PC-9 (cell line): ENCODE data around the gene POP5. TPM values are rescaled to one million over a fixed set of nuclear protein-coding genes. Genes with fewer than 3 reads are reported as not detected.
A peak's percentile ranks its signal among the peaks of the same experiment; 100 is the strongest.

Experiments used
- BruUV-seq: library from RNA; stranded (reverse); fragments of 400-500 nt; replicated peaks from 2 replicates; lab custom pipeline; 2021; lab: Mats Ljungman, UMichigan
- CTCF ChIA-PET: fragments of 300-600 bp; sonication (Branson Sonifier 250); formaldehyde crosslinking; loops from one replicate; lab custom pipeline; 2022; ENCODE audit warnings: antibody characterized with exemption; lab: Charles Lee
- POLR2A ChIA-PET: fragments of 300-600 bp; sonication (Branson Sonifier 250); formaldehyde crosslinking; loops from one replicate; lab custom pipeline; 2022; ENCODE audit warnings: antibody characterized with exemption; ENCODE audit not compliant: unreplicated experiment; lab: Charles Lee
- DNase-seq, 2 experiments: peaks; one replicate each; pipeline versions ENCODE4 v3.0.0 to v3.0.0-alpha.2; 2015 to 2022; ENCODE audit warnings: mixed read lengths in 1 of 2
- H2AFZ ChIP-seq: fragments of 200-600 bp; sonication (generic); 2 replicates; pipeline ENCODE4 v1.8.1; 2017; ENCODE audit warnings: antibody characterized with exemption
- H3F3A ChIP-seq: fragments of 200-600 bp; sonication (generic); 2 replicates; pipeline ENCODE4 v1.8.1; 2017; ENCODE audit warnings: antibody characterized with exemption, mild to moderate bottlenecking, low read depth; ENCODE audit not compliant: insufficient read depth
- H3K27ac ChIP-seq: fragments of 200-600 bp; sonication (generic); 2 replicates; pipeline ENCODE4 v1.6.1; 2016; ENCODE audit warnings: mixed run types
- H3K27me3 ChIP-seq: fragments of 200-600 bp; sonication (generic); 2 replicates; pipeline ENCODE4 v1.6.1; 2016; ENCODE audit warnings: low read depth, mixed run types; ENCODE audit not compliant: insufficient read depth
- H3K36me3 ChIP-seq: fragments of 200-600 bp; sonication (generic); 2 replicates; pipeline ENCODE4 v1.6.1; 2016; ENCODE audit warnings: low read depth, mixed run types
- H3K4me1 ChIP-seq: fragments of 200-600 bp; sonication (generic); replicated peaks from 2 replicates; pipeline ENCODE4 v1.6.1; 2016; ENCODE audit warnings: mixed run types; ENCODE audit not compliant: insufficient read depth
- H3K4me2 ChIP-seq: fragments of 200-600 bp; sonication (generic); 2 replicates; pipeline ENCODE4 v1.6.1; 2017; ENCODE audit warnings: mixed run types
- H3K4me3 ChIP-seq: fragments of 200-600 bp; sonication (generic); 2 replicates; pipeline ENCODE4 v1.6.1; 2016; ENCODE audit warnings: mixed run types
- H3K79me2 ChIP-seq: fragments of 200-600 bp; sonication (generic); 2 replicates; pipeline ENCODE4 v1.6.1; 2017; ENCODE audit warnings: low read depth, mixed run types
- H3K9me2 ChIP-seq: fragments of 200-600 bp; sonication (generic); 2 replicates; pipeline ENCODE4 v1.8.1; 2017; ENCODE audit warnings: mild to moderate bottlenecking; ENCODE audit not compliant: insufficient read depth
- H3K9me3 ChIP-seq: fragments of 200-600 bp; sonication (generic); 2 replicates; pipeline ENCODE4 v1.8.1; 2016; ENCODE audit warnings: low read depth; ENCODE audit not compliant: insufficient read depth
- H4K20me1 ChIP-seq: fragments of 200-600 bp; sonication (generic); 2 replicates; pipeline ENCODE4 v1.8.1; 2017; ENCODE audit not compliant: insufficient read depth
- CTCF ChIP-seq: fragments of 200-600 bp; sonication (generic); conservative IDR thresholded peaks from 2 replicates; pipeline ENCODE4 v1.6.1; 2017; ENCODE audit warnings: mixed run types, antibody characterized with exemption, mild to moderate bottlenecking, moderate library complexity
- EZH2 ChIP-seq: fragments of 200-600 bp; sonication (generic); IDR thresholded peaks from 2 replicates; pipeline ENCODE4 v1.8.0; 2017; ENCODE audit warnings: antibody characterized with exemption, low read depth
- intact Hi-C: fragments of 100-400 bp; cut with micrococcal nuclease; formaldehyde crosslinking; loops from one replicate; pipeline ENCODE4 v1.10.0; 2022; ENCODE audit not compliant: unreplicated experiment
- total RNA-seq: library from RNA; stranded (reverse); gene quantifications from 2 replicates; pipeline ENCODE4 v1.2.3, GENCODE V29; 2021

Gene POP5
- total RNA-seq, 1 experiment from 2014 or later = 26.5 TPM

DNA sequence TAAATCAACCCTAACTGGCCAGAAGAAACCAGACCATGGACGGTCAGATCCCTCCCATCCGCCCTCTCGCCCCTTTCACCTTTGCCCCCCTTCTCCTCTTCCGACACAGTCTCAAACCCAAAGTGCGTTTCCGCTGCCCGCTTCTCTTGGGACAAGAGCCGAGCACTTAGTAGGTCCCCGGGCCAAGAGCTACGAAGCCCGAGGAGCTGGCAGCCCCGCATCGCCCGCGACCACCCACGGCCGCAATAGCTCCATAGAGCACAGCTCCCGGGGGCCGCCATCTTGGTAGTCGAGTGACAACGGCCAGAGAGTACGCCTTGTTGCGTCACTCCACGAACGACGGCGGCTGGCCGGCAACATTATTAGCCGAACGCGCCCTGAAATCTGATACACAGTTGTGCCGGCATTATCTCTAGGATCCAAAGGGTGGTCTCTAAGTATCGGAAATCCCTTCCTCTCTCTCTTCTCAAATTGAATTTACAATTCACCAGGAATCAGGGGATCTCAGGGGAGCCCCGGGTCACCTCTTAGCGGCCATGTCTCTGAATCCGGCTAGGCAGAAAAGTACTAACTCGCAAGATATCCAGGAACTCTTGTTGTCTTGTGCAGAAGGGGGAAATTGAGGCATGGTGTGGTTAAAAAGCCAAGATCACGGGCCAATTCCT lies 52.2 kb downstream of the POP5 start, which contains the start of gene COQ5:
Gene COQ5 (minus strand): TSS at position 298 of the 665 bp plus-strand sequence. CDS start 17 bp downstream, at position 281.
- CTCF ChIA-PET = interaction anchor here (0.7 kb wide), 2 partner anchors 37 to 74 kb away, joined by 3 to 7 read pairs; no protein-coding TSS in a partner anchor
- peaks cover 5% of the 10 kb centered on the region for H3K79me2 ChIP-seq
- no peaks in the 10 kb centered on the region for H3K9me2 ChIP-seq
- POLR2A ChIA-PET = interaction anchor here (0.5 to 0.7 kb wide), 2 partner anchors 55 to 328 kb away, joined by 4 to 7 read pairs; partner anchors contain the start of gene RPLP0
- no peaks in the 10 kb centered on the region for H4K20me1 ChIP-seq
- no peaks in the 10 kb centered on the region for H3K27me3 ChIP-seq
- peaks cover 40% of the 10 kb centered on the region for H3F3A ChIP-seq
- intact Hi-C loops = loop anchor here (2.0 kb wide), 1 partner anchor 34 kb away; no protein-coding TSS in a partner anchor
- peak; percentile 50 to 77 for DNase-seq
- no peaks in the 10 kb centered on the region for H3K36me3 ChIP-seq
- TF ChIP-seq EZH2 = no peak
- no peak for TF ChIP-seq CTCF
- H3K4me1 ChIP-seq = peaks cover 24% of the 10 kb centered on the region
- H2AFZ ChIP-seq = peak within 1 kb of the TSS; percentile 98
- H3K4me3 ChIP-seq = peak within 1 kb of the TSS; percentile 80
- H3K4me2 ChIP-seq = peak within 1 kb of the TSS; percentile 99
- H3K9me3 ChIP-seq = no peaks in the 10 kb centered on the region
- peak within 1 kb of the TSS; percentile 68 for H3K27ac ChIP-seq
- no TSS peak for BruUV-seq

Other genes starting within 250 kb of the POP5 start
- 0.95 and 1.7 TPM in 2 replicates for gene MSI1, start 212.2 kb downstream of the POP5 start, total RNA-seq
- gene COX6A1, start 143.3 kb downstream of the POP5 start, total RNA-seq = 433 and 556 TPM in 2 replicates
- gene TRIAP1, start 135.0 kb downstream of the POP5 start, total RNA-seq = 23.5 and 27.5 TPM in 2 replicates
- 24.3 and 40.2 TPM in 2 replicates for gene GATC, start 135.0 kb downstream of the POP5 start, total RNA-seq
- 231 and 253 TPM in 2 replicates for gene SRSF9, start 111.7 kb downstream of the POP5 start, total RNA-seq
- 251 and 340 TPM in 2 replicates for gene DYNLL1, start 85.3 kb downstream of the POP5 start, total RNA-seq
- 30.4 and 32.2 TPM in 2 replicates for gene COQ5, start 52.2 kb downstream of the POP5 start, total RNA-seq
- 196 and 241 TPM in 2 replicates for gene RNF10, start 47.0 kb downstream of the POP5 start, total RNA-seq
- not detected in 2 replicates for gene CABP1, start 59.2 kb upstream of the POP5 start, total RNA-seq
- 110 and 131 TPM in 2 replicates for gene MLEC, start 105.7 kb upstream of the POP5 start, total RNA-seq
- gene UNC119B, start 129.1 kb upstream of the POP5 start, total RNA-seq = 25.9 and 30.2 TPM in 2 replicates
- 8.2 and 14.2 TPM in 2 replicates for gene ACADS, start 144.4 kb upstream of the POP5 start, total RNA-seq